Mesenteric fat pad (tissue), 1 donor: ENCODE measurements around the gene LRRN2. TPM values are rescaled to one million over a fixed set of nuclear protein-coding genes. Genes with fewer than 3 reads are reported as not detected.
A peak's percentile ranks its signal among the peaks of the same experiment; 100 is the strongest.

Source experiments
- DNase-seq: peaks from one replicate; pipeline ENCODE4 v3.0.0-alpha.2; 2020; ENCODE audit warnings: low spot score
- total RNA-seq: library from RNA; stranded (reverse); fragmentation: NEBNext Ultra II Directional; extraction: Animal tissue kit (Norgen Biotek cat#: 25700); gene quantifications from one replicate; pipeline ENCODE4 v1.2.1, GENCODE V29; 2021
- donor health status: DM: yes; HTN: yes; CAD: no.

LRRN2 gene
- total RNA-seq, 1 donor from 2014 or later = 5.7 TPM

- no peak for DNase-seq
Measured at GRCh38 chr1:204602871-204603542, 82.5 kb downstream of the LRRN2 start.

GRCh38 chr1:204602111-204602579 lies 83.4 kb downstream of the LRRN2 start:
- no peak for DNase-seq

- no peak for DNase-seq
Measured at GRCh38 chr1:204600968-204601367, 84.6 kb downstream of the LRRN2 start.

- no peak for DNase-seq
Measured at GRCh38 chr1:204600203-204600602, 85.3 kb downstream of the LRRN2 start.

- no peak for DNase-seq
Measured at GRCh38 chr1:204599596-204599995, 85.9 kb downstream of the LRRN2 start.

- DNase-seq = no peak
Measured at GRCh38 chr1:204599098-204599497, 86.4 kb downstream of the LRRN2 start.

- DNase-seq = no peak
Measured at GRCh38 chr1:204598319-204598969, 87.1 kb downstream of the LRRN2 start.

GRCh38 chr1:204592246-204592948 lies 93.1 kb downstream of the LRRN2 start:
- DNase-seq = no peak

GRCh38 chr1:204591473-204592090 lies 94.0 kb downstream of the LRRN2 start:
- no peak for DNase-seq

- DNase-seq = no peak
Measured at GRCh38 chr1:204589409-204590038, 96.0 kb downstream of the LRRN2 start.

- no peak for DNase-seq
Measured at GRCh38 chr1:204588826-204589225, 96.7 kb downstream of the LRRN2 start.

GRCh38 chr1:204587621-204588020 lies 97.9 kb downstream of the LRRN2 start:
- no peak for DNase-seq

- no peak for DNase-seq
Measured at GRCh38 chr1:204584699-204585372, 100.7 kb downstream of the LRRN2 start.

GRCh38 chr1:204583909-204584632 lies 101.5 kb downstream of the LRRN2 start:
- no peak for DNase-seq

- DNase-seq = peak; percentile 11
Measured at GRCh38 chr1:204581759-204582158, 103.8 kb downstream of the LRRN2 start.

- no peak for DNase-seq
Measured at GRCh38 chr1:204580862-204581261, 104.7 kb downstream of the LRRN2 start.

- DNase-seq = no peak
Measured at GRCh38 chr1:204579681-204580080, 105.9 kb downstream of the LRRN2 start.

- no peak for DNase-seq
Measured at GRCh38 chr1:204578867-204579664, 106.5 kb downstream of the LRRN2 start.

GRCh38 chr1:204577794-204578478 lies 107.6 kb downstream of the LRRN2 start:
- DNase-seq = no peak
